DMS153 treated with DMSO at 0.1 percent for 48 hours (cell line): Measurements from ENCODE around the gene NHSL2.
"Not testable (repeated sequence)": the region's sequence is repeated elsewhere in the genome, so short reads cannot be mapped to it uniquely, and the experiment has no call there.

Experiments
- DNase-seq: peaks from one replicate; lab custom pipeline; 2025; ENCODE audit not compliant: unreplicated experiment; lab: John Stamatoyannopoulos, UW

NHSL2 gene

DNA sequence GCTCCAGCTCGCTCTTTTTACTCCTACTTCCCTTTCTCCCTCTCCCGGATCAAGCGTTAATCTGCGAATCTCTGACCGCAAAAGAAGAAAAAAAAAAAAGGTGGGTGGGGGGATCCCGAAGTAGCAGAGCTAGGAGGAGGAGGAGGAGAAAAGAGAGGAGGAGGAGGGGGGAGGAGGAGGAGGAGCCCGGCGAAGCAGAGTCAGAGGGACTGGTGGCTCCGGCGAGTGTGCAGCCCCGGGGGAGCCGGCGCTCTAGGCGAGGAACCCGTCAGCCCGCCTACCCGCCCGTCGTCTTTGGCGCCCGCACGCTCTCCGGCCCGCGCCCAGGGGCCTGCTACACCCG lies at the start of gene NHSL2:
NHSL2 (plus strand) TSS at position 203 of the 343 bp plus-strand sequence.
- DNase-seq: peak; percentile 3

DNA sequence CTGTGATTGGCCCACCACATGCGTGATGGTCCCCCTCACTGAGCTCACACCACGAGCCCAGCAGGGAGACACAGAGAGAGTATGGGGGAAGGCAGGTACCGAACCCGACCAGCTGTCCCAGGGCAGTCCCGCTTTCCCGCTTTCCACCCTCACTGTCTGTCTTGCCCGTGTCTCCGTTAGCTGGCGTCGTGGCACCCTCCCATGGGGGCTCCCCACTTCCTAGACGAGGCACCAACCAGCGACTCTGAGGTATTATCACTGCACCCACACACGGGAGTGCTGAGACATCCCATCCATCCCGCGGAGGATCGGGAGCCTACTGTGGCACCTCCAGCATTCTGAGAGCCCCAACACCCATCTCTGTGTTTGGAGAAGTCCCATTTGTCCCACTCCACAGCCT lies 43.0 kb upstream of the NHSL2 start:
- DNase-seq: no peak

DNA sequence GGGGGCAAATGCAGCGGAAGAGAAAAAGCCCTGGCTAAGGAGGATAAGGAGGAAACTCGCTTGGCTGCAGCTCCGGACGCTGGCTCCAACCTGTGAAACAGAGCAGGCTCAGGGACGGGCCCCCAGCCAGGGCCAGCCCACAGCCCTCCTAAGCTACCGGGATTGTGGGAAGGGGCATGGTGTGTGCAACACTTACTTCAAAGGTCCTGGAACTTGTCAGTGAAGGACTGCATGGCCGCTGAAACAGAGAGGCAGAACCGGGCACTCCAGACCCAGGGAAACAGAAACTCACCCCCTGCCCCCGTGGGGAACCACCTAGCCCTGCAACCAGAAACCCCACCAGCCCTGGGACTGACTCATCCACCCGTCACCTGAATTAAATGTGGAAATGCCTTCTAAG lies 41.1 kb upstream of the NHSL2 start:
- not testable (repeated sequence) for DNase-seq

DNA sequence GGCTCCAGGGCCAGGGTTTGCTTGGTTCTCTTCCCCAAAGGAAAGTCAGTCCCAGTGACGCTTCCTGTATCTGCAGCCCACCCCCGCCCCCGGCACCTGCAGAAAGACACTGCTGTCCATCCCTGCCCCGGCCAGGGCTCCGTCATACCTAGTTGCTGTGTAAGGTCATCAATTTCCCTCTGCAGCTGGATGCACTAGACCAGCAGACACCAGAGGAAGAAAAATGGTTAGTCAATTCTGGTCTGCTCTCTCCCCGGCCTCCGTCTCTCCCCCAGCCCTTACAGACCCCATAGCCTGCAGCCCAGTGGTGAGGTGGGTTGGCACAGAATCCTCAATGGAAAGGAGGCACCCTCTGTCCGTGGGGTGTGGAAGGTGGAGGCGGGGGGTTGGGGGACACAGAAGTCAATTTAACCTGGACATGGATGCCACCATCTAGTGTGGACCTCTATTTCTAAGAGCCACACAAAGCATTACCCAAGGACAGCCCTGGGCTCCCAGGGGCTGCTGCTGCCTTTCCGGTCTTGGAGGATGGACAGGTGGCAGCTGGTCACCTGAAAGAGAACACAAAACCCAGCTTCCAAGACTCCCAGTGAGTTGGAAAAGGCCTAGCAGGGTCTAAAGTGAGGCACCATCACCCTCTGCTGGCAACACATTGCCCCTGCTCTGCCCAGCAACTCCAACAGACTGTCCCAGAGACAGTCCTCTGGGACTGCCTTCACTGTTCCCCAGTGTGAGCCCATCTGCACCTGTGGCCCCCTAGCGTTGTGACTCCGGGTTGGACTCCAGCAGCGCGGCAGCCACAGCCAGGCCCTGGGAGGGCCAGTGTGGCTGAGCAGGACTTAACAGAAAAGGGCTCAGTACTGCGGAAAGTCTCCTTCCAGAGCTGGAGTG lies 40.2 kb upstream of the NHSL2 start:
- DNase-seq: no peak

DNA sequence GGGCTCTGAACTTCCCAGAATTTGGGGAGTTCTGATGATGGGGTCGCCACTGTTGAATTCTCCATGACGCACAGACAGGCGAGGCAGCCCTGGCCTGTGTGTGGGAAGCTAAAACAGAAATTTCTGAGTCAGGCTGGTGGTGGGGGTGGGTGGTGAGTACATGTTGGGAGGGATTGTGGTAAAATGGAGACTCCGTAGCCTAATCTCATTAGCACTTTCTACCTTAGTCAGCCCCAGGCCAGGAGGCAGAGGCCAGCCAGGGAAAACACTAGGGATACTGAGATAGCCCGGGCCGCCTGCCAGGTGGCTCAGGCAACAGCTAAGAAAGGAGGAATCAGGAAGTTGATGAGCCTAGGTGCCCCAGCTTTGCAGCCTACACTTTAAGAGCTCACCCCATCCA lies 39.3 kb upstream of the NHSL2 start:
- DNase-seq: no peak

DNA sequence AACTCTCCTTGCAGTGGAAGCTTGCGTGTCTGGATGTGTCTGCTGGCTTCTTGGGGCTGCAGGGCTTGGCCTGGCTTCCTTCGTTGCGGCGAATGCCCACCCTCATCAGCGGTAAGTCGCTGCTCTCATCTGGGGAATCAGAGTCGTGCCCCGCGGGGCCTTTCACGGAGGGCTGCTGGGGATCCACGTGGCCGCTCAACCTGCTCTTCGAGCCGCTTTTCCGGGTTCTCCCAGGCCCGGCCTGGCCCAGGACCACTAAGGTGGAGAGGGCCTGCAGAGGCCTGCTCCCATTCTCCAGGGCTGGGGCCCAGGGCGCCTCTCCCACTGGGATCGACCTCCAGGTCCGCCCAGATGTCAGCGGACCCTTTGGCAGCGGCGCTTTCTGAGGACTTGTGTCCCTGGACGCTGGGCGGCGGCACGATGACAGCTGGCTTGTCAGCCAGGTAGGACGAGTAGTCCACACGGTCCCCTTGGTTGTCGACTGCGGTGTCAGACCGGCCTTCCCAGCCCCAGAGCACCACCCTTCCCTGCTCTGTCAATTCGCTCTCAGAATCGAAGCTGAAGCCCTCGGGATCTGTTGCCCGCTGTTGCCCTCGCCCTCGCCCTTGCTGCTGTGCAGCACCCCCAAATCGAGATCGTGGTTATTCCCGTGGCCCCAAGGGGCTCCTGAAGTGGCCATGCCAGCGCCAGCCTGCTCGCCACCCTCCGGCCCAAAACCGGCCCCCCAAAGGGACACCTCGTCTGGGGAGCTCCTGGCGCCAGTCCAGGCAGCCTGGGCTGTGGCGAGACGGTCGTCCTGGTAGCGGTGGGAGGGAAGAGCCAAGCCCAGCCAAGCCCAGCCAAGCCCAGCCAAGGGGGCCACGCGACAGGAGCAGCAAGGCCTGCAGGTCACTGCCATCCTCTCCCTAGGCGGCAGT lies 37.8 kb upstream of the NHSL2 start:
- no peak for DNase-seq

DNA sequence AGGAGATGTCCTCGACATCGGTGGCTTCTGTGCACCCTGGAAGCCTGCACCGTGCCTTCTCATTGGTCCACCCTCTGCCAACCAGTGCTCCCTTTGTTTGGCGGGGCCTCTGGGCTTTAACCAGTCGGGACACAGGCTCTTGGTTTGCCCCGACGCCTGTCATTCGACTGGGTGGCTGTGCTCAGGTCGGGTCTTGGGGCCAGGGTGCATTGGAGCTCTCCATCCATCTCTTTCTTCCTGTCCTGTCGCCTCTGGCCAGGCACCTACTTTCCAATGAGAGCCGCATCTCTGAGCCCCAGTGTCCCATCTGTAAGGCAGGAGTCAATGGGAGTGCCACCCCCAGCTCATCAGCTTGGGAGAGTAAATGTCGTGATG lies 37.2 kb upstream of the NHSL2 start:
- no peak for DNase-seq

DNA sequence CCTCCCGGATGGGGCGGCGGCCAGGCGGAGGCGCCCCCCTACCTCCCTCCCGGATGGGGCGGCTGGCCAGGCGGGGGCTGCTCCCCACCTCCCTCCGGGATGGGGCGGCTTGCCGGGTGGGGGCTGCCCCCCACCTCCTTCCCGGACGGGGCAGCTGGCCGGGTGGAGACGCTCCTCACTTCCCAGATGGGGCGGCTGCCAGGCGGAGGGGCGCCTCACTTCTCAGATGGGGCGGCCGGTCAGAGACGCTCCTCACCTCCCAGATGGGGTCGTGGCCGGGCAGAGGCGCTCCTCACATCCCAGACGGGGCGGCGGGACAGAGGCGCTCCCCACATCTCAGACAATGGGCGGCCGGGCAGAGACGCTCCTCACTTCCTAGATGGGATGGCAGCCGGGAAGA lies 33.8 kb upstream of the NHSL2 start:
- not testable (repeated sequence) for DNase-seq

DNA sequence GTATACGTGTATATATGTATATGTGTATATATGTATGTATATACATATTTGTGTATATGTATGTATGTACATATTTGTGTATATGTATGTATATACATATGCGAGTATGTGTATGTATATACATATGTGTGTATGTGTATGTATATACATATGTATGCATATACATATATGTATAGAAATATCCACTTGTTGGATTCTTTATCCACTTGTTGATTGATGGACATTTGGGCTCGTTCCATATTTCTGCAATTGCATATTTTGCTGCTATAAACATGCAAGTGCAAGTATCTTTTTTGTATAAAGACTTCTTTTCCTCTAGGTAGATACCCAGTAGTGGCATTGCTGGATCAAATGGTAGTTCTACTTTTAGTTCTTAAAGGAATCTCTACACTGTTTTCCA lies 25.5 kb upstream of the NHSL2 start:
- no peak for DNase-seq

DNA sequence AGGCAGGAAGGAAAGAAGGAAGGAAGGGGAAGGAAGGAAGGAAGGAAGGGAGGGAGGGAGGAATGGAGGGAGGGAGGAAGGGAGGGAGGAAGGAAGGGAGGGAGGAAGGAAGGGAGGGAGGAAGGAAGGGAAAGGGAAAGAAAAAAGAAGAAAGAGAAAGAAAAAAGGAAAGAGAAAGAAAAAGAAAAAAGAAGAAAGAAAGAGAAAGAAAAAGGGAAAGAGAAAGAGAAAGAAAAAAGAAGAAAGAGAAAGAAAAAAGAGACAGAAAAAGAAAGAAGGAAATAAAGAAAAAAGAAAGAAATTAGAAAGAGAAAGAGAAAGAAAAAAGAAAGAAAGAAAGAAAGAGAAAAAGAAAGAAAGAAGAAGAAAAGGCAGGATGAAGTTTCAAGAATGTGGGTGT lies 15.0 kb upstream of the NHSL2 start:
- no peak for DNase-seq

DNA sequence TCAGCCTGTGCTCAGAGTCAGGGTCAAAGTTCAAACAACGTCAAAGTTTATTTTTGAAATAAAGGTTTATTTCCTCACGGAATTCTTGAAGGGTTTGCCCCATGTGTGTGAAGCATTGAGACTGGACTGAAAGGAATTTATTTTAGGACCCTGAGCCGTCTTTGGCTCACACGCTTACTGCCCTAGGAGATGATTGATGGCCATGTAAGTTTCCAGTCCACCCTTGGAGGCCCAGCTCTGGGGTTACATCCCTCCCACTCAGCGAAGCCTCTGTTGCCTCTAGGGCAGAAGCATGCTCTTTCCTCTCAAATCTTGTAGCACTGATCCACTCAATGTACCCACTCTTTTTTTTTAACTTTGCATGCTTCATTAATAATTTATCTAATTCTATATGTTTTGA lies 4.5 kb upstream of the NHSL2 start:
- DNase-seq: no peak

DNA sequence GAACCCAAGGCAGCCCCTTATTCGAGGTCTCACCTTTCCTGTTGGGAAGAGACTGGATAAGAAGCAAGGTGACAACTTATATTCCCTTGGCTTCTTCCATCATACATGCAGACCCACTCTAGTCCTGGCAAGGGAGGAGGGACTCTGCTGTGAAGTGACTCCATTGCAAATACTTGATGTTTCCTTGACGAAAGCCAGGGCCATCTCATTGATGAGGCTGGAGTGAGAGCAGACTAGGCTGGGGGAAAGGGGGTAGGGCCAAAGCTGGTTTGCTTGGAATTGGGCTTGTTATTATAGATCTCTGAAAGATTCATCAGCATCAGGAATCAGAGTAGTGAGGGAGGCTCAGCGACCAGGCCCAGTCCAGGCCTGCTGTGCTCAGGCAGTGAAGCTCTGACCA lies 2.3 kb upstream of the NHSL2 start:
- no peak for DNase-seq

DNA sequence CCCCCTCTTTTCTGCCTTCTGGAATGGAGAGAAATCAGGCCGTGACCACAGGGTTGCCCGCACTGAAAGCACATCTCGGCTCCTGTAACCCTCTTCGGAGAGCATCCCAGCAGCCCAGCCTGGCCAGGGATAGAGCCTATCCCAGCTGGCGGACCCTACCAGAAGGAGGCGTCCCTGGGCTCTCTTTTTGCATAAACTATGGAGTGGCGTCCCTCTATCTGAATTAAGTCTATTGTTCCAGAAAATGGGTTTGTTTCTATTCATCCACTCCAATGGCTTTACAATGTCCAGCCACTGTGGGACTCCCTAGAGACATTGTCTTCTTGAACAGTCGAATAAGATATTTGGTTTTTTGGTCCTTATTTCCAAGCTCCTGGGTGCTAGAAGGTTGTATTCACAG lies 689 bp upstream of the NHSL2 start:
- DNase-seq: no peak

DNA sequence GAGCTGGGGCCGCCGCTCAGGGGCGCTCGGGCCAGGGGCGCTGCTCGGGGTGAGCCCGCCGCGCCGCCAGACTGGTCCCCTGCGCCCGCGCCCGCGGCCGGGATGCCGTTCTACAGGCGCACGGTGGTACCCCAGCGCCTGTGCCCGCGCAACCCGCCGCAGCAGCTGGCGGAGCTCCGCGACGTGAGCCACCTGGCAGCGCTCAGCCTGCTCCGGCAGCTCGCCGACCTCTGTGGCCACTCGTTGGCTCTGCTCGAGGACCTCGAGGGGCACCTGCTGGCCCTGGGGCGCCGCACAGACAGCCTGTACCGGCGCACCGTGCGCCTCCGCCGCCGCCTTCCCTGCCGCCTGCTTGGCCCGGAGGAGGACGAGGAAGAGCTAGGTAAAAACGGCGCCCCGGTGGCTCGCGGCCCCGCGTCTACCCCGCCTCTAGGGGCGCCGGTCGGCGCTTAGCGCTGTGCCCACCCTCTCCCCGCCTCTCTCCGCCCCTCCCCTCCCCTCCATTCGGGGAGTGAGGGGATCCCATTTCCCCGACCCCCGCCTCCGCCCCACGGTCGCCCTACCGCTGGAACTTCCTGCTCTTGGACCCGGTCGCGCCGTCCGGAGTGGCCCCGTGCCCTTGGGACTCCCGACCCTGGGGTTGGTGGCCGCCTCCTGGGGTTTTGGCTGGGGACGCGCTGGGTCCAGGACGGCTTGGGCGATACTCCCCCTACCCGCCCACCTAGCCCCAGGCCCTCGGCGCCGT lies 513 bp downstream of the NHSL2 start:
- DNase-seq: no peak

DNA sequence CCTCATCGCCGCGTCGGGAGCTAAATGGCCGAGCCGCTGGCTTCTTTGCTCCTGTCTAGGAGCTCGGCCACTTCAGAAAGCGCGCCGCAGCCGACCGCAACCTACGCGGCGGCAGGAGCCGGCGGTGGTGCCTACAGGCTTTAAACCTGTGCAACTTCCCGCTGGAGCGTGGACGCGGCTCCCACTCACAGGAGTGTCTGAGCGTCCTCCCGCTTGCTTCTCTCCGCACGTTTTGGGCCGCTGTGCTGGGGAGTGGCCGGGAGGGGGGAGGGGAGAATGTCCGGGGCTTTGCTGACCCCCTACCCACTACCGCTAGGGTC lies 1.0 kb downstream of the NHSL2 start:
- no peak for DNase-seq

DNA sequence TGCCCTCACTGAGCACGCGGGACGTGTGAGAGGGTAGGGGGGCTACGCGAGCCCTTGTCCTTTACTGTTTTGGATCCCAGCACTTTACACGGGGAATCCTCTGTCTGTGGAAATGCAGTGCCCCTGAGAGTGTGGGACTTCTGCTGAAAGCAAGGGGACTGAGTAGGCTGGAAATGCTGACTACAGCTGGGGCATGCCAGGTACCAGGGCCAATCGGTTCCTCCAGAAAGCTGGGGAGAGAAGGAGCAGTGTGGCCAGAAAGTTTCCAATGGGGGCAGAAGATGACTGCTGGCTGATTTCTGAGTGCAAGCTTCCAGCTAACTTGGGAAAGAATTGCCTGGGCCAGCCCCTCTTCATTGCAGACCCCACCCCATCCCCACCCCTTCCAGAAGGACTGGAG lies 1.5 kb downstream of the NHSL2 start:
- DNase-seq: no peak

DNA sequence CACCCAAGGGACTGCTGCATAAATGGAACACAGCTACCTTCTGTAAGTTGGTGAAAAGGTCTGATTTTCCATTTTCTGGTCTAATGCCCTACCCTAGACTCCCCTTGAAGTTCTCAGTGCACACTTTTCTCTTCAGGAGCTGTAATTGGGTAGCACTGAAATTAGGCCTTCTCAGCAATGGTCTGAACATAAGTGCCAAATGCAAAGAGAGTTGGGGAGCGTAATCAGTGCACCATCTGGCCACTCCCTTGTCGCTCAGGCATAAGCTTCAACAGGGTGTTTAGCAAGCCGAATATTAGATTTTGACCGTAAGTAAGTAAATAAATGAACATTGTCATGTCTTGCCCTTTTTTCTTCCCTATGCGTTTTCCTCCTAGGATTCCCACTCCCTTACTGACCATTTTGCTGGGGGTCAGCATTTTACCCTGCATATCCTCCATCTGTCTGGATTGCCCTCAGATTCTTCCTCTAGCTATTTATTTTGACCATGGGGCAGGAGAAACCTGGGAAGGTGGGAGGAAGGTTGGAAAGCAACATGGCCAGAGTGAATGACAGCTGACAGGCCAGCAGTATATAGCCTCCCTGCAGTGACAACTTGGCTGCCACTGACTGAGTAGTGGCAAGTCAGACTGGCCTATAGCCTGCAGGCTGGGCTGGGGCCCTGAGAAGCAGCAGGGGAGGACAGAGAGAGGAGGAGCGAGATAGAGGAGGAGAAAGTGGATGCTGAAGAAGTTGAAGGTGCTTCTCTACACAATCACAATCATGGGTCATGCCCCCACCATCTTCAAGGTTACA lies 2.7 kb downstream of the NHSL2 start:
- DNase-seq: no peak

DNA sequence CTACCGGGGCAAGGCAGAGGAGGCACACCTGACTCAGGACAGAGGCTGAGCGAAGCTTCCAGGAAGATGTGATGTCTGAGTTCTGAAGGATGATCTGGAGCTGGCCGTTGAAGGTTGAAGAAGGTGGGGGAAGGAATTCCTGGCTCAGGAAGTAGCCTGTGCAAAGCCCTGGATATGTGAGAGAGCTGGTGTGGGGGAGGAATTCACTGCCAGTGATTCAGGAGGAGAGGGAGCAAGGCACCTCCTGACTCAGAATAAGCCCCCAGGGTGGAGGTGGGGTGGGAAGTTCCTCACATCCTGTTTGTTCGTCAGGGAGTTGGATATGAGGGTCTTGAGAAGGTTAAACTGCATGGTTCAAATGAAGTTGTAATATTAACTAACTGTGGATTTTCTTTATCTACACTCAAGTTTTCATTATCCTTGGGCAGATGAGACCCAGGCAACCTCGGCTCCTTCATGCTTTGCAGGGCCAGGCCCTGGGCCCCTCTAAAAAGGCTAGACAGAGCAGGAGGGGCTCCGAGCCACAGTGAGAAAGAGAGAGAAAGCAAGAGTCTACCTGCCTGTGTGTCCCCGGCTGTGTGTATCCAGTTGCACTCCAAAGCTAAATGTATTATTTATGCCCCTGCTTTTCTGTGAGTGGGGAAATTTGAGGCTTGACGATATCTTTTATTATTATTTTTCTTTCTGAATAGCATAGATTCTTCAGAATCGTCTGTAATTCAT lies 7.1 kb downstream of the NHSL2 start:
- DNase-seq: no peak

DNA sequence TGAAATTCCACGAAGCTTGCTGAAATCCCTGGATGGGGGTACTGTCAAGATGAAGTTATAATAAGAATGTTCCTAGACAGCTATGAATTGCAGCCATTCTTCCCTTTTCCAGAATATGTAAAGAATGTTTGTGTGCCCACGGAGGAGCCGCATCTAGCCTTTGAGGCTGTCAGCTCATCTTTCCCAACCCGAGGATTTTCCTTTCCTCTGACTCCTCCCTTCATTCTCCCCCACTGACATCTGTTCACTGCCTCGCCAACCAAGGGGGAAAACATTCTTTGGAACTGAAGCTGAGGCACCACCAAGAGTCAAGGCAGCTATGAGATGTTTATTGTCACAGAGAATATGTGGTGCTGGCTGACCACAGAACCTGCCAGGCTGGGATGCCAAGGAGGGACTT lies 8.8 kb downstream of the NHSL2 start:
- DNase-seq: no peak

DNA sequence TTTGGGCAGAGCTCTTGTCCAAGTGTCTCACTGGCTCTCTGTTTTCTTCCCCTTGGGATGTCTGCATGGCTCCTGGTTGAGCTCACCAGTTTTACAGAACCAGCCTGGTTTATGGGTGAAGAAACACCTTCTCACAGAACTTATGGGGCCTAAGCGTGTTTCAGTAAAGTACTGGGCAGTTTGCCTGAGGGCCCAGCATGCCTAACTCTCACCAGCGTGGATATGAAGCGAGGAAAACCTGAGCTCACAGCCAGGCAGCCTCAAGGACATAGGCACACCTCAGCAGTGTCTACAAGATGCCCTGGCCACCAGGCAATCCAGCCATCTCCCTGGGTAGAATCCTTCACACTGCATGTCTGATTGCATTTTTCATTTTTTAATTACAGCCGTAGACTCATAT lies 9.2 kb downstream of the NHSL2 start:
- DNase-seq: no peak
